H54 (cell line): ENCODE data around the gene ARHGAP15.

Source experiments
- DNase-seq: peaks from one replicate; pipeline ENCODE4 v3.0.0; 2011; ENCODE audit warnings: low spot score, mixed read lengths; ENCODE audit not compliant: insufficient read length
- FAIRE-seq: peaks from 3 replicates; lab custom pipeline; 2011; peaks lifted over from hg19 to GRCh38; lab: Jason Lieb, UNC
- POLR2A ChIP-seq: IDR thresholded peaks from 2 replicates; pipeline ENCODE4 v1.6.1; 2011; ENCODE audit warnings: low read depth, mild to moderate bottlenecking, low read length

ARHGAP15 gene

DNA sequence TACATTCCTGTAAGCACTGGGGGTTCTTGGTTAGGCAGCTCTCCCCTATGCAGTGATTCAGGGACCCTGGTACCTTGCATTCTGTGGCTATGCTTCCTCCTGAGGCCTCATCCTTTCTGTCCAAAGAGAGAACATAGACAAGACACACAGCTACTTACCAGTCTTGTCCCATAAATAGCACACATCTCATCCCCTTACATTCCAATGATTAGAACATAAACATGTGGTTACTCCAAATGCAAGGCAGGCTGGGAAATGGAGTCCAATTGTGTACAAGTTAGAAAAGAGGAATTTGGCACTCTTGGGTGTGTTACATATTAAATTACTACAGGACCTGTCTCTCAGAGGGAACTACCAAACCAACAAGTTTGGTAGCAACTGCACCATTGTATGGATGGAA is 171.3 kb downstream of the ARHGAP15 start:
- TF ChIP-seq POLR2A = no peak
- FAIRE-seq (no peak), DNase-seq (no peak)

DNA sequence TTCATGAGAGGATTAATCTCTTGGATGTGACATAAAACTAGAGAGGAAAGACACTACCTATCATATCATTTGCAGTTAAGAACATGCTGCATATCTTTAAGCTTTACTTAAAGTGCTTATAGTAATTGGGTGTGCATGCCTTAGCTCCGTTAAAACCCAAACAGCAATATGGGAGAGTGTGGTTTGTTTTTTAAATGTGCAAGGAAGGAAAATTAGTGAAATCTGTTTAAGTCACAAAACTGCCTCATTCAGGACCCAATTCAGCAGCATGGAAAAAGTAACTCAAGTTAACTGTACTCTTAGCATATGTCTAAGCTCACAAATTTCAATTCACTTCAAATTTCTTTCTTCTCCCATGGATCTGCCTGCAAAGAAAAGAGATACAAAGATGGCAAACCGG is 182.2 kb downstream of the ARHGAP15 start:
- FAIRE-seq (no peak), DNase-seq (no peak)
- no peak for TF ChIP-seq POLR2A

DNA sequence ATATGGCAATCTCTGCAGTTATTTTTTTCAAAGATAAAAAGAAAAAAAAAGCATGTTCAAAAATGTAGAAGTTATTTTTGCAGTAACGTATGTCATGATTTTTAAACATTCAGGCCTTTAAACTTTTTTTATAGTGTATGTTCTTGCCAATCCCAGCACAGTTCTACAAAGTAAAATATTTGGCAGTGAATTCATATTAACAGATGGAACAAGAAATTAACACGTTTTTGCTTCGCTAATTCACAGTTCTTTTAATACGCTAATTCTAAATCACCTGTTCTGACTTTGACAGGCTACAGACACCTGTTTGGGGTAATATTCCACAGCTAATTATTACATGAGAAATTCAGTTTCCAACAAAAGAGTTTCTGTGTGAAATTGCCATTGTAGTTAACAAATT is 183.2 kb downstream of the ARHGAP15 start:
- no peak for TF ChIP-seq POLR2A
- no peak for DNase-seq
- no peak for FAIRE-seq

DNA sequence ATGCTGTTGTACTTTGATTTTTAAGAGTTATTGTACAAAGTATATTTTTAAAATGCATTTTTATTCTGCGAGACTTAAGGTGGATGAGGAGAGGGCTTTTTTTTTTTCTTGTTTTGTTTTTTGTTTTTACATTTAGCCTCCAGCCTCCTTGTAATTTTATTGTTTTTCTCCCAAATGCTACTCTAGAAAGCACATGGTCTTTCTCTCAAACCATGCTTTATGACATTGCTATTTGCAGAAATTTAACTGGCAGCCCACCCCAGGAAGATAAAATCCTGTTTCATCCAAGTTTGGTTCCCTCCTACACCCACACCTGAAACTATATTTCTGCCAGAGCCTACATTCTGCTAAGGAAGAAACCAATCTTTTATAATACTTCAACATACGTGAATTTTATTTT is 184.6 kb downstream of the ARHGAP15 start:
- TF ChIP-seq POLR2A = no peak
- FAIRE-seq (no peak), DNase-seq (no peak)

DNA sequence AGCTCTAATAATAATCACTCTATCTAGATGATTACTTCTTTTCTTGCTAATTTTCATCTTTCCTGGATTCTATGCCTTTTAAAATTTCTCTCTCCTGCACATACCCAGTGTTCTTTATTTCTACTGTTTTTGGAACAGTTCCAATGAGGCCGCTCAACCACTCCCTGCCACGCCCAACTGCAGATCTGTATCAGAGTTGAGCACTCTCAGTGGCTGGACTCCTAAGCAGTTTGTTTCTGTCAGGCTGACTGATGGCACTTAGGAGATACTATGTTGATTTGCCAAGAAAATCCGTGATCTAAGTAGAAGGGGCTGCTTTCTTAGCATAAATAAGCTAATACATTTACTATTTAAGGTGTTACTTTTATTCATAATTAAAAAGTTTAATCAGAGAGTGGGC is 192.8 kb downstream of the ARHGAP15 start:
- FAIRE-seq = peak; percentile 60
- no peak for DNase-seq
- TF ChIP-seq POLR2A = no peak

DNA sequence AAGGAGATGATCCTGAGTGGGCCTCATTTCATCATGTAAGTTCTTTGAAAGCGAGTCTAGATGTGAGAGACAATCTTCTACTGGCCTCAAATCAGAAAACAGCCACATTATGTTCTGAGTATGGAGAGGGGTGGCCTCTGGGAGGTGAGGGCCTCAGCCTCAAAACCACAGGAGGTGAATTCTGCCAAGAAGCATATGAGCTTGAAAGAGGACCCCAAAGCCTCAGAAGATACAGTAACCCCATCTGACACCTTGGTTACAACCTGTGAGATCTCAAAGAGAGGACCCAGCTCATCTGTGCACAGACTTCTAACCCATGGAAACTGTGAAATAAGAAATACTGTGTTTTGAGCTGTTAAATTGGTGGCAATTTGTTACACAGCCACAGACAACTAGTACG is 200.1 kb downstream of the ARHGAP15 start:
- TF ChIP-seq POLR2A = no peak
- DNase-seq (no peak), FAIRE-seq (no peak)

DNA sequence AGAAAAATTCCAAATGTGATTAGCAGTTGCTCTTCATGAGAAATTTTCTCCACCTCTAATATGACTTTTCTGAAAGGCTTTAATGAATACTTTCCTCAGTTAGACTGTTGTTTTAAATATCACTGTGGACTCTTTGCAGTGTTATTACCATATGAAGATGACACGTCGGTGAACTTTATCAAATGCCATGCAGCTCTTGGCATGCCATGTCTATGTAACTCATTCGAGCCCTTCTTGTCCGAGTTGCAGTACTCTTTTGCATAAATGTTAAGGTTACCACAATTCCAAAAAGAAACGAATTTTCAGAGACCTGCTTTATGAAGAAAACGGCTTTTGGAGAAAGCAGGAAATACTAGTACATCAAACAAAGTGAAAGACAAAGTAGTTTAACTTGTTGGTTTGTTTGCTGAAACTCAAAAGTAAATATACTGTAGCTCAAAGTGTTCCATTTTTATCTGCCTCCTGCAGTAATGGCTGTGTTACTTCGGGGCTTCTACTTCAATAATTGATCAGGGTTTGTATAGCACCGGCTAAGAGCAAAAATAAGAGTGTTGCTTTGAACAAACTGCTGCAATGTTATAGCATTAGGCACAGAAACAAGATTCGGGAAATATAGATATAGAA is 204.1 kb downstream of the ARHGAP15 start:
- TF ChIP-seq POLR2A = no peak
- DNase-seq (no peak), FAIRE-seq (no peak)

DNA sequence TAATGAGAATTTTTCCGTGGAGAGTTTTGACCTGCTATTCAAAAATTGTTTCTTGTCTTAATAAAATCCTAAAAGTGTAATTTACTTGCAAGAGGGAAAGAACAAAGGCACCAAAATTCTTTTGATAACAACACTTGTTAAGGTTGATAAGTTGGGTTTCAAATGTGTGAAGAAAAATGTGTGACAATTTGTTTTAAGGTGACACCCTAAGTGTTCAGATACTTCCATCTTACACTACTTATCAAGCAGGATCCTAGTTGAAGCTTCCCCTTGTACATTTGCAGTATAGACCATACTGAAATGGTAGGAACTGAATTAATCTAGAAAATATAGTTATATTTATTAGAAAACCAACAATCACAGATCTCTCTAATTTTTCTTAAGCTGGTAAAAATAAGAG is 204.6 kb downstream of the ARHGAP15 start:
- no peak for TF ChIP-seq POLR2A
- FAIRE-seq = no peak
- DNase-seq = no peak

DNA sequence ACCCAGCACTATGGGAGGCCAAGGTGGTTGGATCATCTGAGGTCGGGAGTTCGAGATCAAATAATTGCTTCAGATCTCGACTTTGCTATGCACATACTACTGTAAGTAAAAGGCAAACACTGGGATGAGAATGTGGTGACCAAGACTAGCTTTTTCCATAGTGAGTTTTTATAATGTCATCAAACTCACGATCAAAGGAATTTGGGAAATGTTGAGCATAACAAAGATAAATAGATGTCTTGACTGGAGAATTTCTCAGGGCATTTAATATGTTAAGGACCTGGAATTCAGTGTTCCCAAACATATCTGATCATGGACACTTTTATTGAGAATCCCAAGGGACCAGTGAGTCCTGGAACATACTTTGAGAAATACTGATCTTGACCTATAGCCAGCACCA is 205.6 kb downstream of the ARHGAP15 start:
- FAIRE-seq (no peak), DNase-seq (no peak)
- TF ChIP-seq POLR2A = no peak

DNA sequence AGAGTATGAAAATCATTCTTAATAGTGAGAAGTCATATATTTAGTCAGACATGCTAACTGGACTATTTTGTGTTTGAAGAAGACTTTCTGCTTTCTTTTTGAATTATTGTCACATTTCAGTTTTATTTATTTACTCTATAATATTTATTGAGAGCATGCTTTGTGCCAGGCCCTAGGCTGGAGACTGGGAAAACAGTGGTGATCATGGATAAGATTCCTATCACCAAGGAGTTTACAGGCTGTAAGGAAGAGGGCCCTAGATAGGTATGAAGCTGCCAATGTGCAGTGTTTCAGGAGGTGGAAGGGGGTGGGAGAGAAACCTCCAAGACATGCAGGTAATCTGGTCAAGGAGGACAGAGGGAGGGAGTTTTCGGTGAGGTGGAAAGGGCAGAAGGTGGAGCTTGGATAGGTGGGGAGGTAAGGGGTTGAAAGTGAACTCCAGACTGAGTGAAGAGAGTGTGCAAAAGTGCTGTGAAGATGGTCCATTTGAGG is 207.5 kb downstream of the ARHGAP15 start:
- DNase-seq = no peak
- no peak for FAIRE-seq
- TF ChIP-seq POLR2A = no peak

DNA sequence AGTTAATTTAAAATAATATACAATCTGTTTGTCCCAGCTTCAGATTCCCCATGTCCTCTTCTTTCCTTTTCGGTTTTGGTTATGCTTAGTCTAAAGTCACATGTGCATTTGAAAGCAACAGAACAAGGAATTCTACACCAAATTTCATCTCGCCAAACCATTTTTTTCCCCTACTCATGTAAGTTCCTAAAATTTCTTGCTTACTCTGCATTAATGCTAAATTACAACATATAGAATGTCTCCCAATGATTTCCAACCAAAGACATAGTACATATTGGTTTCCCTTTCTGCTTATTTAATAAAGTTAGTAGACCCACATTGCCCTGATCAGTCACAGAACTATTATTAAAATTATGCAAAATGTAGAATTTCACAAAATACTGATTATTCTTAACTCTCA is 212.3 kb downstream of the ARHGAP15 start:
- DNase-seq (no peak), FAIRE-seq (no peak)
- no peak for TF ChIP-seq POLR2A

DNA sequence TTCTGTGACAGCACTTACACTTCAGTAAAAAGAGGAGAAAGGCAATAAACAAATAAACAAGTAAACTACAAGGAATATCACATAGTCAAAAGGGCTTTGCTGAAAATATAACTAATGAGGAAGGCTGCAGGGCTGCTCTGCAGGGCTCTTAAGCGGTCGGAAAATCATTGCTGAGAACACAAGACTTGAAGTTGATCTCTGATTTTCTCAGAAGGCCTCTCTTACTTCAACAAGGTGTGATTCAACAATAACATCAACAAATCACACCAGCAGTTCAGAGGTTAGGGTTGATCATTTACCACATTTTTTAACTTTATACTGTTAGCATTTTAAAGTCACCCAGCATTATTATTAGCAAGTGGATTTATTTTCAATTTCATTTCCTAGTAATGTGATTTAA is 215.6 kb downstream of the ARHGAP15 start:
- DNase-seq = no peak
- FAIRE-seq = no peak
- TF ChIP-seq POLR2A = no peak

DNA sequence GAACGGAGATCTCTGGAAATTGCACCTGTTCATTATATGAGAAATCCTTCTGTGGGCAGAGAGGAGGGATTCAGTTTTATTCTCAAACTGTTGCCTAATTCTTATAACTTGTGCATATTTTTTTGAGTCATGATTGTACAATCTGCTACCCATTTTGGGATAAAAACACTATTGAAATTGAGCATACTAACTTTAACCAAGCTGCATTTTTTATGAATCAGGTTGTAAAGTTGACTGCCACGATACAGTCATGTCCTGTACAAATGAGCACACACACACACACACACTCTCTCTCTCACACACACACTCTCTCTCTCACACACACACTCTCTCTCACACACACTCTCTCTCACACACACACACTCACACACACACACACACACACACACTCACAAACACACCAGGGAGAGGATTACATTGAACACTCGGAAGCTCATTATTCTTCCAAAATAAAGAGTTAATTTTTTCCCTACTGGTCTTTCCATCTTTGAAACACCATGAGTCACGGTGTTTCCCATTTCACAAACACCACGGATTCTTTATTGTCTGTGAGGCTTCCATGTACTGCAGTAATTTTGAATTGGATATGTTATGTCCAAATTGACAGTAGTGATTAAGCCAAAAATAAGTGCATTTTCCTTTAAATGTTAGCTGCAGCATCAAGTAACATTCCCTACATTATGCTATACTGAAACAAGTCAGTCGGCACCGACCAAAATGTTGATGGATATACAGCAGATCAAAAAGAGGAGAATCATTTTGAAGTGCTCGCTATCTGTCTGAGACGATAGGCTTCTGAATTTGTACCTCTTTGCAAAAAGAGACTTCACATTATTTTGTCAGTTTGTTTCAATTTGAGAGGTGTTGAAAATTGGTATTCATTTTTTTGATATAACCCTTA is 216.9 kb downstream of the ARHGAP15 start:
- TF ChIP-seq POLR2A = no peak
- no peak for DNase-seq
- FAIRE-seq = peak; percentile 86

DNA sequence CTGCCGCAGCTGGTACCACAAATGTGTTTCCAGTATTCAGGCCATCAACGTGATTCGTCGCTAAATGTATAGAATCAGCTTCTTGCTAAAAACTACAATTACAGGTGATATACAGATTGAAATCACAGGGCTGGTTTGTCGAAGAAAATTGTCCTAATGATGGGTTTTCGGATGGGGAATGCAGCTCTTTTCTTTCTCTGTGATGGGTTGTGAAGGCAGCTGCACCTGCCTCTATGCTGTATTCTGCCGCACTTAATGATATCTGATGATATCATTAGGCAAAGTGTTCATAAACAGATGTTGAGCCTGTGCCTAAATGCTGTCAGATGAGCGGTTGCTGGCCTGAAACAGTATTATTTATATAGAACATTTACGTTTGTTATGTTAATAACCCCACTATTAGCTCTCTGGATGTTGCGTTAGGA is 218.1 kb downstream of the ARHGAP15 start:
- DNase-seq (no peak), FAIRE-seq (no peak)

More for the DNA sequence above, 218.1 kb downstream of the ARHGAP15 start:
- TF ChIP-seq POLR2A = no peak
